Loucy (cell line): ENCODE measurements around the gene FAM131C.

ENCODE experiments used
- H2AFZ ChIP-seq: fragments of 200-600 bp; sonication (generic); 2 replicates; pipeline ENCODE4 v1.6.0; 2016; ENCODE audit warnings: antibody characterized with exemption, mild to moderate bottlenecking, low read length, moderate library complexity
- H3F3A ChIP-seq: fragments of 200-600 bp; 2 replicates; pipeline ENCODE4 v1.6.0; 2016; ENCODE audit warnings: antibody characterized with exemption, low read depth, mild to moderate bottlenecking
- H3K27me3 ChIP-seq: fragments of 200-600 bp; sonication (generic); 2 replicates; pipeline ENCODE4 v1.6.1; 2014; ENCODE audit warnings: low read length, mild to moderate bottlenecking; ENCODE audit not compliant: insufficient read depth, poor library complexity, severe bottlenecking
- H3K36me3 ChIP-seq: fragments of 200-600 bp; sonication (generic); 2 replicates; pipeline ENCODE4 v1.6.1; 2016; ENCODE audit warnings: low read length; ENCODE audit not compliant: insufficient read depth
- H3K4me1 ChIP-seq: fragments of 200-600 bp; sonication (generic); 2 replicates; pipeline ENCODE4 v1.5.1; 2014; ENCODE audit warnings: low read length, mild to moderate bottlenecking; ENCODE audit not compliant: insufficient read depth, poor library complexity, severe bottlenecking
- H3K4me2 ChIP-seq: fragments of 200-600 bp; sonication (generic); 2 replicates; pipeline ENCODE4 v1.6.0; 2014; ENCODE audit warnings: antibody characterized with exemption, low read length, low read depth, mild to moderate bottlenecking; ENCODE audit not compliant: poor library complexity, severe bottlenecking
- H3K4me3 ChIP-seq: fragments of 200-600 bp; sonication (generic); 2 replicates; pipeline ENCODE4 v1.5.1; 2014; ENCODE audit warnings: low read length, mild to moderate bottlenecking, mixed read lengths; ENCODE audit not compliant: poor library complexity, severe bottlenecking
- H3K79me2 ChIP-seq: fragments of 200-600 bp; sonication (generic); 2 replicates; pipeline ENCODE4 v1.6.1; 2014; ENCODE audit warnings: low read length; ENCODE audit not compliant: insufficient read depth
- H3K9ac ChIP-seq: fragments of 200-600 bp; sonication (generic); 2 replicates; pipeline ENCODE4 v1.6.0; 2014; ENCODE audit warnings: mild to moderate bottlenecking, low read depth, low read length, moderate library complexity; ENCODE audit not compliant: poor library complexity, severe bottlenecking
- H3K9me2 ChIP-seq: fragments of 200-600 bp; sonication (generic); replicated peaks from 2 replicates; pipeline ENCODE4 v1.6.1; 2016; ENCODE audit warnings: low read depth, low read length, mixed read lengths
- H3K9me3 ChIP-seq: fragments of 200-600 bp; sonication (generic); 2 replicates; pipeline ENCODE4 v1.6.1; 2014; ENCODE audit warnings: mild to moderate bottlenecking, antibody characterized with exemption, low read length, low read depth; ENCODE audit not compliant: insufficient read depth
- H4K20me1 ChIP-seq: fragments of 200-600 bp; sonication (generic); 2 replicates; pipeline ENCODE4 v1.6.0; 2014; ENCODE audit warnings: antibody characterized with exemption, low read length, mild to moderate bottlenecking; ENCODE audit not compliant: insufficient read depth, poor library complexity, severe bottlenecking
- EZH2phosphoT487 ChIP-seq: fragments of 200-600 bp; IDR thresholded peaks from 2 replicates; pipeline ENCODE4 v1.6.1; 2018; ENCODE audit warnings: antibody characterized with exemption, mild to moderate bottlenecking, moderate library complexity, borderline replicate concordance
- TF ChIP-seq, protein P1 (sequence below): fragments of 200-600 bp; sonication (generic); conservative IDR thresholded peaks from 2 replicates; pipeline ENCODE4 v1.5.1; 2014; ENCODE audit warnings: mild to moderate bottlenecking, antibody characterized with exemption, low read length

FAM131C gene

DNA sequence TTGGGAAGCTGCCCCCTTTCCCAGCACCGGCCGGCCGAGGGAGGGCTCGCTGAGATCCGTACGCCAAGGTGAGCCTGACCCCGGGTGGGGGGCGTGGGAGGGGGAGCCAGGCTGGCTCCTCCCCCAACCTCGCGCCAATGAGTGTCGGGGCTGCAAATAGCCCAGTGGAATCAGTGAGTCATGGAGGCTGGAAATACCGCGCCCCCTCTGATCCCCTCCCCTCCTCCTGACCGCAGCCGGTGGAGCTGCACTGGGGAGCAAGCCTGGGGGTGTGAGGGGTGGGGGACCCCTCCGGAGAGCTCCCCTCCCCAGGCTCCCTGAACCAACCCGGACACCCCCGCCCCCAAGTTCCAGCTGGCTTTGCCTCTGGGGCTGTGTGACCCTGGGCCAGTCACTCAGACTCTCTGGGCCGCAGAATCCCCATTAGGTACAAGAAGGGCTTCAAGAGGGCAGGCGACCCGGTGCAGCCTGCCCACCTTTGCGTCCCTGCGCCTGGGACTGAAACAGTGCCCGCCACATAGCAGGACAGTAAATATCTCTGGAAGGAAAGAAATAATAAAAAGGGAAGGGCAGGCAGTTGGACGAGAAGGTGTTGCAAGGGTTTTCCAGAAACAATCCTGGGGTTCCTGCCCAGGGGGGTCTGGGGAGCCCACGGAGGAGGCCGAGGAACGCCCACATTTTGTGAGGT, 60.1 kb downstream of the FAM131C start:
- TF ChIP-seq EZH2phosphoT487: no peak
- TF ChIP-seq, protein P1, sequence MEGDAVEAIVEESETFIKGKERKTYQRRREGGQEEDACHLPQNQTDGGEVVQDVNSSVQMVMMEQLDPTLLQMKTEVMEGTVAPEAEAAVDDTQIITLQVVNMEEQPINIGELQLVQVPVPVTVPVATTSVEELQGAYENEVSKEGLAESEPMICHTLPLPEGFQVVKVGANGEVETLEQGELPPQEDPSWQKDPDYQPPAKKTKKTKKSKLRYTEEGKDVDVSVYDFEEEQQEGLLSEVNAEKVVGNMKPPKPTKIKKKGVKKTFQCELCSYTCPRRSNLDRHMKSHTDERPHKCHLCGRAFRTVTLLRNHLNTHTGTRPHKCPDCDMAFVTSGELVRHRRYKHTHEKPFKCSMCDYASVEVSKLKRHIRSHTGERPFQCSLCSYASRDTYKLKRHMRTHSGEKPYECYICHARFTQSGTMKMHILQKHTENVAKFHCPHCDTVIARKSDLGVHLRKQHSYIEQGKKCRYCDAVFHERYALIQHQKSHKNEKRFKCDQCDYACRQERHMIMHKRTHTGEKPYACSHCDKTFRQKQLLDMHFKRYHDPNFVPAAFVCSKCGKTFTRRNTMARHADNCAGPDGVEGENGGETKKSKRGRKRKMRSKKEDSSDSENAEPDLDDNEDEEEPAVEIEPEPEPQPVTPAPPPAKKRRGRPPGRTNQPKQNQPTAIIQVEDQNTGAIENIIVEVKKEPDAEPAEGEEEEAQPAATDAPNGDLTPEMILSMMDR: no peak
- H3K4me2 ChIP-seq: no peak overlapping the region
- no peaks in the 10 kb centered on the region for H3K9me3 ChIP-seq
- no peak overlapping the region for H2AFZ ChIP-seq
- no peaks in the 10 kb centered on the region for H3F3A ChIP-seq
- no peaks in the 10 kb centered on the region for H3K27me3 ChIP-seq
- H4K20me1 ChIP-seq: no peaks in the 10 kb centered on the region
- no peak overlapping the region for H3K9ac ChIP-seq
- no peaks in the 10 kb centered on the region for H3K4me1 ChIP-seq
- H3K4me3 ChIP-seq: peak overlapping the region; percentile 44
- H3K79me2 ChIP-seq: no peaks in the 10 kb centered on the region
- H3K9me2 ChIP-seq: no peaks in the 10 kb centered on the region
- H3K36me3 ChIP-seq: no peaks in the 10 kb centered on the region

DNA sequence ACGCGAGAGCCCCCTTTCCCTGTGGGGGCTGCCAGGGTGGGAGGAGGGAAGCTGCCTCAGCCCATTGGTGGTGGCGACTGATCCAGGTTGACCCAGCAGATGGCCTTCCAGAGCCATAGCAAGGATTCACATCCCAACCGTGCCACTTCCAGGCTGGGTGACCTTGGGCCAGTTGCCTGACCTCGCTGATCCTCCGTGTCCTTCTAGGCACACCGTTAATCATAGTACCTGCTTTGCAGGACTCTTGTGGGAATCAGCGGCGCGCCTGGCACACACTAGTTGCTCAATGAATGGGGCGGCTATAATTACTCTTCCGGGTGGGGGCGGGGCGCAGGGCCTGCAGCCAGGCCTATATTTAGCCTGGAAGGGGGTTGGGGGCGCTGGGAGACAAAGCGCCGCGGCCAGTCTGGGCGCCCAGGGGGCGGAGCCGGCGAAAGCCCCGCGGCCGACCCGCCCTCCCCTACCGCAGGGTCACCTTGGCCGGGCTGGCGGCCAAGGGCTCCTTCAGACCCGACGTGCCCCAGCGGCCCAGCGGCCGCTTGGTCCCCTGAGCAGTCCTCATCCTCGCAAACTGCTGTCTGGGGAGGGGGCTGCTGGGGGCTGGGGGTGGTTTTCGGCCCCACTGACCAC, 60.7 kb downstream of the FAM131C start:
- Histone ChIP-seq H2AFZ (0 out of 2 replicates have a peak overlapping the region, but pooled peaks have one; percentile 19), H3K4me1 (no peaks in the 10 kb centered on the region)

DNA sequence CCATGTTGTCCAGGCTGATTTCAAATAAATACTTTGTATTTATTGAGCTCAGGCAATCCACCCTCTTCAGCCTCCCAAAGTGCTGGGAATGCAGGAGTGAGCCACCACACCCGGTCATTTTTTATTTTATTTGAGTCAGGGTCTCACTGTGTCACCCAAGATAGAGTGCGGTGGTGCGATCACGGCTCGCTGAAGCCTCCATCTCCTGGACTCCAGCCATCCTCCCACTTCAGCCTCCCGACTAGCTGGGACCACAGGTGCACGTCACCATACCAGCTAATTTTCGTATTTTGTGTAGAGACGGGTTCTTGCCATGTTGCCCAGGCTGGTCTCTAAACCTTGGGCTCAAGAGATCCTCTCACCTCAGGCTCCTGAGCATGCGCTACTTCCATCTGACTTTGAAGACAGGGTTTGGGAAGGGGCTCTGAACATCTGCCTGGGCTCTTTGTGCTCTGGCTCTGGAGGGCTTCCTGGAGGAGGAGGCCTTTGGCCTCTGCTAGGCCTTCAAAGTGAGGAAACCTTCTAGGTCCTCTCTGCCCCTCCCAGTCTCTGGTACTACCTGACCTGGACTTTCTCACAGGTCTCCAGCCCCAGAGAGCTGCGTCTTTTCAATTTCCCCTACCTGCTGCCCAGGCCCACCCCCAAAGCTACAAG, 61.4 kb downstream of the FAM131C start:
- TF ChIP-seq, protein P1: no peak
- TF ChIP-seq EZH2phosphoT487: no peak
- no peaks in the 10 kb centered on the region for H3K79me2 ChIP-seq
- H3K4me2 ChIP-seq: no peak overlapping the region
- H3K4me3 ChIP-seq: no peak overlapping the region
- H4K20me1 ChIP-seq: no peaks in the 10 kb centered on the region
- H3K9me3 ChIP-seq: no peaks in the 10 kb centered on the region
- H3K36me3 ChIP-seq: no peaks in the 10 kb centered on the region
- no peaks in the 10 kb centered on the region for H3F3A ChIP-seq
- H3K9ac ChIP-seq: no peak overlapping the region
- no peaks in the 10 kb centered on the region for H3K9me2 ChIP-seq
- H2AFZ ChIP-seq: no peak overlapping the region
- H3K4me1 ChIP-seq: no peaks in the 10 kb centered on the region
- H3K27me3 ChIP-seq: no peaks in the 10 kb centered on the region

More for the DNA sequence above, 60.7 kb downstream of the FAM131C start:
- Histone ChIP-seq H4K20me1 (no peaks in the 10 kb centered on the region), H3K27me3 (no peaks in the 10 kb centered on the region), H3K36me3 (no peaks in the 10 kb centered on the region), H3F3A (no peaks in the 10 kb centered on the region), H3K4me3 (peak overlapping the region; percentile 44), H3K9ac (no peak overlapping the region), H3K9me2 (no peaks in the 10 kb centered on the region), H3K4me2 (no peak overlapping the region), H3K9me3 (no peaks in the 10 kb centered on the region), H3K79me2 (no peaks in the 10 kb centered on the region)
- TF ChIP-seq, protein P1: no peak
- TF ChIP-seq EZH2phosphoT487: no peak
